Measurements from ENCODE around the gene COL15A1.

Gene COL15A1

GRCh38 chr9:98958271-98958984 is 14.7 kb downstream of the COL15A1 start:
- H3K4me2 ChIP-seq (ENCODE audit: low read length), result no peak overlapping the region
- peaks cover 7% of the 10 kb centered on the region; the same call in 1 of the 2 replicates for H3K27me3 ChIP-seq (ENCODE audit: low read depth, low read length)
- no peaks in the 10 kb centered on the region for H3K4me1 ChIP-seq (ENCODE audit: low read length)
- no peak overlapping the region for H2AFZ ChIP-seq (ENCODE audit: low read depth, low read length)
- H3K79me2 ChIP-seq (ENCODE audit: low read length), result no peaks in the 10 kb centered on the region
- H3K27ac ChIP-seq (ENCODE audit: low read length), result no peak overlapping the region
- peaks cover 6% of the 10 kb centered on the region; the same call in 1 of the 2 replicates for H3K9me3 ChIP-seq (ENCODE audit: insufficient read depth, low read length)
- no peak for TF ChIP-seq CTCF (IDR thresholded peaks at IDR 0.05; ENCODE audit: low read depth, low read length)
- no peak for TF ChIP-seq EZH2phosphoT487 (IDR thresholded peaks at IDR 0.05; ENCODE audit: low read depth)
- no peaks in the 10 kb centered on the region for H4K20me1 ChIP-seq (ENCODE audit: insufficient read depth, low read length)
- no peaks in the 10 kb centered on the region for H3K36me3 ChIP-seq (replicated peaks; ENCODE audit: low read depth, low read length)
- no peak overlapping the region for H3K9ac ChIP-seq (ENCODE audit: low read length)
- no peak overlapping the region for H3K4me3 ChIP-seq (ENCODE audit: low read length)

- Histone ChIP-seq H3K4me3 (ENCODE audit: low read length) (no peak overlapping the region), H3K4me2 (ENCODE audit: low read length) (no peak overlapping the region), H3K9ac (ENCODE audit: low read length) (no peak overlapping the region), H3K4me1 (ENCODE audit: low read length) (no peaks in the 10 kb centered on the region), H4K20me1 (ENCODE audit: insufficient read depth, low read length) (no peaks in the 10 kb centered on the region), H3K27ac (ENCODE audit: low read length) (no peak overlapping the region), H2AFZ (ENCODE audit: low read depth, low read length) (no peak overlapping the region), H3K27me3 (ENCODE audit: low read depth, low read length) (peaks cover 16% of the 10 kb centered on the region; the same call in 1 of the 2 replicates), H3K36me3 (replicated peaks; ENCODE audit: low read depth, low read length) (no peaks in the 10 kb centered on the region), H3K9me3 (ENCODE audit: insufficient read depth, low read length) (peaks cover 6% of the 10 kb centered on the region; the same call in 1 of the 2 replicates), H3K79me2 (ENCODE audit: low read length) (no peaks in the 10 kb centered on the region)
- no peak for TF ChIP-seq EZH2phosphoT487 (IDR thresholded peaks at IDR 0.05; ENCODE audit: low read depth)
These were observed 16.7 kb downstream of the COL15A1 start for GRCh38 chr9:98960409-98960808.

DNA sequence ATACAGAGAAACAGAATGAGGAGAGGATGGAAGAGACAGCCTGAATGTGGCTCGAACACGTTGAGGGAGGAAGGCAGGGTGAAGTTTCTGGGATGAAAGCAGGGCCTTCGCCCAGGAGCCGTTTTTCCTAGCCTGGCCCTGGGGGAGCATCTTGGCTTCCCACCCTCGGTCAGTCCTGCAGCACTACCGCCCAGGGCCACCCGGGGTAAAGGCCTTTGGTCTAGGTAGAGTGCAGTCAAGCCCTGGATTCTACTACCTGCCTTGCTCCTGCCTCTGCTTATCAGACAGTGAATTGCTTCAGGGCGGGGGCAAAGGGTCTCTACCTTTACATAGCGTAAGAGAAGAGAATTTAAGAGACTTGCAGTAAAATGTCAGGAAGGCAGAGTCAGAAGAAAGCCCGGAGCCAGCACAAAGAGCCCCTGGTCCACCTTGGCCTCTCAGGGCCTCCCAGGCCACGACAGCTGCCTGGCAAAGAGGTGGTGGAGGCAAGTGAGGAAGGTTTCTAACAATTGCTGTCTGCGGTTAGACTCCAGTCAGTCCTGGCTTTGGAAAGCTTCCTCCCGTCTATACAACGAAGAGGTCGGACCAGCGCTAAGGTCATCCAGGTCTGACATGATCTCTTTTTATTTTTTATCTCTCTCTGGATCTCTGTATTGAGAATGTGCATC is 17.9 kb downstream of the COL15A1 start:
- TF ChIP-seq CTCF (IDR thresholded peaks at IDR 0.05; ENCODE audit: low read depth, low read length) (no peak), EZH2phosphoT487 (IDR thresholded peaks at IDR 0.05; ENCODE audit: low read depth) (no peak)
- no peak overlapping the region for H3K4me2 ChIP-seq (ENCODE audit: low read length)
- no peaks in the 10 kb centered on the region for H3K36me3 ChIP-seq (replicated peaks; ENCODE audit: low read depth, low read length)
- no peak overlapping the region for H3K4me3 ChIP-seq (ENCODE audit: low read length)
- no peaks in the 10 kb centered on the region for H3K4me1 ChIP-seq (ENCODE audit: low read length)
- no peaks in the 10 kb centered on the region for H3K79me2 ChIP-seq (ENCODE audit: low read length)
- peaks cover 16% of the 10 kb centered on the region; the same call in 1 of the 2 replicates for H3K27me3 ChIP-seq (ENCODE audit: low read depth, low read length)
- H4K20me1 ChIP-seq (ENCODE audit: insufficient read depth, low read length), result no peaks in the 10 kb centered on the region
- H3K9me3 ChIP-seq (ENCODE audit: insufficient read depth, low read length), result peaks cover 5% of the 10 kb centered on the region; the same call in 1 of the 2 replicates
- no peak overlapping the region for H3K9ac ChIP-seq (ENCODE audit: low read length)
- H3K27ac ChIP-seq (ENCODE audit: low read length), result no peak overlapping the region
- no peak overlapping the region for H2AFZ ChIP-seq (ENCODE audit: low read depth, low read length)

GRCh38 chr9:98962181-98962560 is 18.5 kb downstream of the COL15A1 start:
- no peaks in the 10 kb centered on the region for H3K36me3 ChIP-seq (replicated peaks; ENCODE audit: low read depth, low read length)
- H3K9me3 ChIP-seq (ENCODE audit: insufficient read depth, low read length), result no peaks in the 10 kb centered on the region; the same call in 1 of the 2 replicates
- no peak overlapping the region for H3K9ac ChIP-seq (ENCODE audit: low read length)
- H3K4me2 ChIP-seq (ENCODE audit: low read length), result no peak overlapping the region
- H3K27ac ChIP-seq (ENCODE audit: low read length), result no peak overlapping the region
- TF ChIP-seq CTCF (IDR thresholded peaks at IDR 0.05; ENCODE audit: low read depth, low read length) (no peak), EZH2phosphoT487 (IDR thresholded peaks at IDR 0.05; ENCODE audit: low read depth) (no peak)
- H3K27me3 ChIP-seq (ENCODE audit: low read depth, low read length), result peaks cover 13% of the 10 kb centered on the region; the same call in 1 of the 2 replicates
- no peaks in the 10 kb centered on the region for H3K79me2 ChIP-seq (ENCODE audit: low read length)
- no peaks in the 10 kb centered on the region for H3K4me1 ChIP-seq (ENCODE audit: low read length)
- H4K20me1 ChIP-seq (ENCODE audit: insufficient read depth, low read length), result no peaks in the 10 kb centered on the region
- no peak overlapping the region for H2AFZ ChIP-seq (ENCODE audit: low read depth, low read length)
- no peak overlapping the region for H3K4me3 ChIP-seq (ENCODE audit: low read length)
